CD4-positive, alpha-beta T cell treated with Interleukin-12 subunit alpha and Interleukin-12 subunit beta, for 1 hour (primary cell): ENCODE results near the gene MAD1L1.
A peak's percentile ranks its signal among the peaks of the same experiment; 100 is the strongest.

Source experiments
- DNase-seq: peaks from one replicate; pipeline ENCODE4 v3.0.0-alpha.2; 2020

MAD1L1 gene

DNA sequence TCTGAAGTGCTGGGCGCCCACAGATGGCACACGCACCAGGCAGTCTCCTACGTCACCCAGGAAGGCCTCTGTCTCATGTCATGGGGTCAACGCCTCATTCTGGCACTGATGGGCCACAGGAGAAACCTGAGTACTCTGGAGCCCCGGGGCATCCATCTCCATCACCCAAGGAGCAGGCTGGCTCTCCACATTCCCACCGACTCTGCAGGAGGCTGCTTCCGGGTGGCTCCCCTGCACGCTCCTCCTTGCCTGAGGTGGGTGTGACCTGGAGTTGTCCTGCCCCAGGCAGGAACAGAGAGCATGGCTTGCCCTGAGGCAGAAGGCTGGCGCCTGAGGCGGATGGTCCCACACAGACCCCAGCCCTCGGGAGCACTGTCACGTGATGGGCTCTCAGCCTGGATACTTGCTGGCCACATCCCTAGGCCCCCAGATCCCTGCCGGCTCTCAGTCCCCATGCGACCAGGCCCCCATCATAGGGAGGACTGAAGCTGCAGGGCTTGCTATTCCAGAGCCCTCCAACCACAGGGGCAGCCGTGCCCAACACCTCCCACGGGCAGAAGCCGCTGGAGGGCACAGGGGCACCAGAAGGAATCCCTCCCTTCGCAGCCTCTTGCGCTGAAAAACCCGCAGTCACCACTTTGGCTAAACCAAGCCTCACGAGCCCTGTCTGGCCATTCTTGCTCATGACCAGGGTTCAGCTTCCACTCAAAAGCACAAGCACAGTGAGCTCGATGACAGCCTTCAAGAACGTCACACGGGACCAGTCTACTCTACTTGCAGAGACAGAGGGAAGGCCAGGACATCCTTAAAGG is 80.7 kb downstream of the MAD1L1 start:
- no peak for DNase-seq

DNA sequence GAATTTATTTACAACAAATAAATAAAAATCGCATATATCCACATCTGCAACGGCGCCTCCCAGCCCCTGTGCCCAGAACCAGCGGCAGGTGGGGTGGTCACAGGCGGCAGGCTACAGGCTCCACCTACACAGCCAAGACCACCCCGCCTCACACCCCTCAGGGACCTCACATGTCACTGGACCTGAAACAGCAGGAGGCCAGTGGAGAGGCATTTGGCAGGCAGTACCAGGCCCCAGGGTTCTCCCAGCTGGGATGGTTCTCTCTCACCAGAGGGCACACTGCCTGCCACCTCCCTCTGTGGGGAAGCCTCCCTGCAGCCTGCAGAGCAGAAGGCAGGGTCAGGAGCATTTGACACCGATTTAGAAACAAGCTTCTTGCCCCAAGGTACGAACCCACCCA is 81.5 kb downstream of the MAD1L1 start:
- no peak for DNase-seq

DNA sequence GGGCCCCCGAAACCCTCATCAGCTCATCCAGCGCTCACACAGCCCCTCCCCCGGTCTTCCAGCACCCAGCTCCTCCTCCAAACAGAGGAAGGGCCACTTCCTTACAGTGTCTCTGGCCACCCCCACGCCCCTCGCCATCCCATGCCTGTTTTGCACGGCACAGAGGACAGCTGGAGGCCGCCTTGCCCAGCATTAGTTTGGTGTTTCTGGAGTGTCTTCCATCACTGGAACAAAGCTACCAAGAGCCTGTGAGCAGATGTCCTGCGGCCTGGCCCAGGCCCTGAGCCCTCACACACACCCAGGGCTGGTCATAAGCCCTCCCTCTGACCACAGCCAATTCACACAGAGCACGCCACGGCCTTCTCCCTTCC is 82.3 kb downstream of the MAD1L1 start:
- DNase-seq = no peak

DNA sequence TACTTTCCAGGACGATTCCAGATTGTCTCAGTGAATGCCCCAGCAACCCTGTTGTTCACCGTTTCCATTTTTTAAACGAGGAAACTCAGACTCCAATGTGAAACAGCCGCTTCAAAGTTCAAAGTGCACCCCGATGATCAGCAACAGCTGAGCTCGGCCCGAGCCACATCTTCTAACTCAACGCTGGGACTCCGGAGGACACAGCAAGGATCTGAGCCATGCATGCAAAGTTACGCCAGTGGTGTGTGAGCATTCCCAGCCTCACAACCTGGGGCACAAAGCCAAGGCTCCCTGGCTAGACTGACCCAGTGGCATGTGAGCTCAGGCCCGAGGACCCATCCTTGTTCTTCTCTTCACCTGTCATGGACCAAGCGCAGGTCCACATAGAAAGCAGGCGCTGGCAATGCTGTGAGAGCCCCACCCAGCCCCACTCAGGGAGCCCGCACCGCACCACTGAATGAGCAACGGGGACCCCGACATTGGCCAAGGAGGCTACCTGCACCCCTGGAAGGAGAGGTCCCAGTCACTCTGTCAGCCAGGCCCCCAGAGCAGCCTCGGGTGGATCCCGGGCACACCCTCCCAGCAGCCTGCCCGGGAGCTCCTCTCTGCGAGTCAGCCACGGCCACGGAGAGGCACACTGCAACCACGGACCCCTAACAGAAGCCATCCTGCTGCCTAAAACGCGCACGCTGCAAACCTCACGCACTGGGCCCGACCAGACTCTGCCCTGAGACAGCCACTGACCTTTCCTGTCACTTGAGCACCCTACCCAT is 82.9 kb downstream of the MAD1L1 start:
- no peak for DNase-seq

DNA sequence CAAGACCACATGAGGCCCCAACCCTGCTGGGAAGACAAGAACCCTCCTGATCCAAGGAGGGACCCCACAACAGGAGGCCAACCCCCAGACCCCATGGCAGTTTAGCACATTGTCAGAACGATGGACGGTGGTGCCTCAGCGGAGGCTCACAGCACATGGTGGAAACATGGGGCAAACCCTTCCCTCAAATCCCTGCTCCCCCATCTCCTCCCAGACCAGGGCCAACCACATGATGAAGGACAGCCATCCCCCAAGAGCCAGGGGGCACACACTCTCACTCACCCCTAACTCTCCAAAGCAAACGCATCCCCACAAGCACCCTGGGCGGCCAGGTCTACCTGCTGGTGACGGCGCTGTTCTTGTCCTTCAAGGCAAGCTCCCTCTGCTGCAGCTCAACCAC is 83.9 kb downstream of the MAD1L1 start:
- no peak for DNase-seq

DNA sequence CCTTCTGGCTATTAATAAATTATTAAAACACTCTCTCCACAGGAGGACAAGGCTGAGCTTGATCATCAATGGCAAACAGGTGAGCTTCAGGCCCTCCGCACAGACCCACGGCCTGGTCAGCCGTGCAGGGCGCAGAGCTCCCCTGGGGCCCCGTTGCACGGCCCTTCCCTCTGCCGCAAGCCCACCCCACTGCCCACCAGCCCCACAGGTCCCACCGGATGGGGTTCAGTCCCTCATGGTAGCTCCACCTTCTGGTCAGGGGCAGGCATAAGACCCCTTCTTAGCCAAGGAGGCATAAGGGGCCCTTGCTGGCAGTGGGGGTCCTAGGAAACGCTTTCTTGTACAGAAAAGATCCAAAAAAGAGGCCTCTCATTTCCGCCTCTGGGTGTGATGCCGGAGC is 84.6 kb downstream of the MAD1L1 start:
- DNase-seq = no peak

DNA sequence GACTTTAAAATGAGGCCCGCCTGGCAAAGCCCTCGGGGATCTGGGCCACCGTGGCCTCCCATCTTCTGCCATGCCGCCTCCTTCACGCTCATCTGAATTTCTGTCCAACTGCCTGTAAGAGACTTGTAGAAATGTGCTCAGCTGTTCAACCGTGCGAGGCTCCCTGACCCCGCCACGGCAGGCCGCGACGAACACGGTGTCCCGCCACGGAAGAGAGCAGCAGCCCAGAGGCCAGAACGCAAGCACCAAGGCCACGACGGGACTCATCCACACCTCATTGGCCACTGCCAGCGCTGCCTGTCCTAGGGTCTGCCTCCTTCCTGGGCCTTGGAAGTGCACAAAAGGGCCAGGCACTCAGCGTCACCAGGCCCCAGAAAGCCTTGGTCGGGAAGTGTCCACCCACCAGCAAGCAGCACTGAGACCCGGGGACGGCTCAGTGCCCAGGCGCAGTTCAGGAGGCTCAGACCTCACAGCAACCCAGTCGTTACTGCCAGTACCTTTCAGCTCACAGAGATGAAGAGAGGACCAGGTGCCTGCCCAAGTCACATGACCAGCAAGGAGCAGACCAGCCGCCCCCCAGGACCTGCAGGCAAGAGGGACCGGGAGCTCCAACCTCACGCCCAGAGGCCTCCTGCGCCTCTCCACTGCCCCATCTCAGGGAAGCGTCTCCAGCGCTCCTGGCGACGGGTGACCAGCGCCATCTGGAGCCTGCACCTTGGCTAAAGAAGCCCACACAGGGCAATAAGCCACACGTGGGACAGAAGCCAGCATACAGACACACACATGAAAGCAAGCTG is 85.9 kb downstream of the MAD1L1 start:
- DNase-seq = no peak

DNA sequence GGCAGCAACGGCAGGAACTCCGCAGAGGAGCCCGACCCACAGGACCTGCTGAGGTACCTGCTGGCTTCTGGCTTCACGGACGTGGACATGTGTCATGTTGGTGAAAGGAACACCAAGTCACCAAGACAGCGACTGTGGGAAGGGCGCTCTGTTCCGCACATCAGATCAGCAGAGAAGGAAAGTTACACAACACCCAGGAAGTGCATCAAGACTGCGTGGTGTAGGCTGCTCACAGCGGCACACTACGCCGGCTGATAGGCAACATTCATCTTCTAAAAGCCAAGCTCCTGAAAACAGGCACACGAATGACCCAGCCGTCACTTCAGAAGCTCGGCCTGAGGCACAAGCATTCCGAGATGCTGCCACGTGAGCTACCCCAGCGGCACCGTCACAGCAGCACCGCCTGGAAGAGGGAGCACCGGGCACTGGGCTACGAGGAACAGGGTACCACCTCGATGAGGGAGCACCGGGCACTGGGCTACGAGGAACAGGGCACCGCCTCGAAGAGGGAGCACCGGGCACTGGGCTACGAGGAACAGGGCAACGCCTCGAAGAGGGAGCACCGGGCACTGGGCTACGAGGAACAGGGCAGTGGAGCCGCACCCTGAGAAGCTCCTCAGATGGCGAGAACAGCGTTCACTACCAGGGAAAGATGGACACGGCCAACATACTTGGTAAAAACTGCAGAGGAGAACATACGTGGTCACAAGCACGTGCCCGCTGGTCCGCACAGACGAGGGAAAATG is 86.7 kb downstream of the MAD1L1 start:
- no peak for DNase-seq

DNA sequence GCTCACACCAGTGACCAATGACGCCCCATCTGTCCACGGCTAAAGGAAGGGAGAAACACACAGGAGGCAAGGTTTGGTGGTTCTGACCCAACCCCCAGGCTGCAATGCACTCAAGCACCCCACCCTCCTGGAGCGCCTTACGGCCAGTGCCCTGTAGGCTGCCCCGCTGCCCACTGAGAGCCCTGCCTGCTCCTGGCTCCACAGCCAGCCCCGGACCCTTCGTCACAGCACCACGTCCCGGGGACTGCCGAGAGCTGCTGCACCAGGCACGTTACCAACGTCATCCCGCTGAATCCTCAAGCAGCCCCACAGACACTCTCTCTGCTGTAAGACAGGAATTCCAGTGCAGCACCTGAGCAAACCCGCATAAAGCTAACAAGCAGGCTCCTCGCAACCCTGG is 87.8 kb downstream of the MAD1L1 start:
- no peak for DNase-seq

DNA sequence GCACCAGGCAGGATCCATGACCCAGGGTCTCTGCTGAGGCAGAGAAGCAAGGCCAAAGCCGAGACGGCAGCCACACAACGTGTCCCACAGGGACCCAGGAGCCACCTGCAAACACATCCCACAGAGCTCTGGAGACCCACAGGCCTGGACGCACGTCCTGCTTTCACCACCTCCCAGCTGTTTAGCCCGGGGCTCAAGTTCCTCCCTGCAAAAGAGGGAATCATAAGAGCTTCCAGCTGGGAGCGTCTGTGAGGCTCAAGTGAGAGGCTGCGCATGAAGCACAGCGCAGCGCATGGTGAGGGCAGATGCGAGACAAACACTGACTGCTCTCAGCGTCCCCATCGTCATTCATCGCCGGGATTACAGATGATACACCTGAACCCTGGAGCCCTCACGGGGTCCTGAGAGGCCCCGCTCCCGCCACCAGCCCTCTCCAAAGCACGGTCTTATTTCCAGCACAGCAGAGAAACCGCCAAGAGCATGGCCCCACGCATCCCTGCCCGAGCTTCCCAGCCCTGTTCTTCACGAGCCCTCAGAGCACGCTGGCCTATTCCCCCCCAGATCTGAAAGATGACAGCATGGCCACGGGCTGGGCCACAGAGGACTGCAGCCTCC is 88.7 kb downstream of the MAD1L1 start:
- no peak for DNase-seq

DNA sequence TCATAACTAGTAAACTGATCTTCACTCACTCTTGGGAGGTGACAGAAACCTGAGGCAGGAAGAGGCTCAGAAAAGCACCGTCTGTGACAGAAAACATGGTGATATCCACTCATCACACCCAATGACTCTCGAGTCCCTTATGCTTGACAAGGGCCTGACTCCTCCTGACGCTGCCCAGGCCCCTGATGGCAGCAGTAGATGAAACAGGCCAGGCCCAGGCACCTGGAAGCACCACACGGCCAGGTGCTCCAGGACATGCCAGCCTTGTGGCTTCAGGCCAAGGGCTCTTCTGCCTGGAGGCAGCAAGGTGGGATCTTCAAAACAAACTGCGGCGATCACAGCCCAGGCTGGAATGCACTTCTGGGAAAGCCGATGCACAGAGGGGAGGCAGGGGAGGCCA is 89.3 kb downstream of the MAD1L1 start:
- DNase-seq = no peak

DNA sequence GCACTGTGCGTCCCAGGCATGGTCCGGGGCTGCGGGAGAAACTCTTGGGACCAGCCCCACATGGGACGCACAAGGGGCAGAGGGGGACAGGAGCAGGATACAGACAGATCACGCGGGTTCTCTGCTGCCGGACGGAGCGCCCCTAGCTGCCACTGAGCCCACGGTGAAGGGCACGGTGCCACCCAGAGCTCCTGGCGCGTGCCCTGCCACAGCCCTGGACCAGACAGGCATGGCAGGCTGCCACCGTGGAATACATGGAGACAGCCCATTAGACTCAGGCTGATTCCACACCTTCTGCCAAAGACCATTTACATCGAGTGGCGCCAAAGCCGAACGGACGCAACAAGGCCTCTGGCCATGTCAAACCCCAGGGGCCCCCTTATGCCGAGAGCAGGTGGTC is 90.4 kb downstream of the MAD1L1 start:
- no peak for DNase-seq

DNA sequence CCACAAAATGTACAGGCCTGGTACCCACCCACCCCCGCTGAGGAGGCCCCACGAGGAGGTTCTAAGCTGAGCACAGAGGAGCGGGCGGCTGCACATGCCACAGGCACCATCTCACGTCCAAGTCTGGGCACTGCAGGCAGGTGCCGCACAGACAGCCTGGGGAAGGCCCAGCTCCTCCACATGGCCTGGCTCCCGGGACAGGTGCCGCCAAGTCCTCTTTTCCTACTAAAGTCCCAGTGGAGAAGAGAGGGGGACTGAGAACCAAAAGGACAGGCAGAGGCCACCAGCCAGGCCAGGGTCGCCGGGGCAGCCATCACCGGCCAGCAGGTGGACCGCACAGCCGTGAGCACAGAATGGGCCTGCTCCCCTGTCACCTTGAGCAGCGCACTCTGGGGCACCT is 91.1 kb downstream of the MAD1L1 start:
- no peak for DNase-seq

DNA sequence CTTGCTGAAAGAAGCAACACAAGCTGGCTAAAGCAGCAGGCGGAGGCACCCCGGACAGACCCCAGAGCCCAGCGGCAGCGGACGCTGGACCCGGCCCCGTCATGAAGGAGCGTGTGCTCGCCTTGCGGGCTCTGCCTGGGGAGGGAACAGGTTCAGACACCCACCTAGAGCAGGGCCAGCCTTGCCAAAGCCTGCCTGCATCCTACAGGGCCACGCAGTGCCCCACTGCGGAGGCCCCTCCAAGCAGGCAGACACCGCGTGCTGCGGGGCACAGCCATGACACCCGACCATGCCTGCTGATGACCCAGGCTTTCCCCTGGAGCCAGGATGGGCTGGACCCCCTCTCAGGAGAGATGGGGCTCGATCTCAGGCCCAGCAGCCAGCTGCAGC is 91.7 kb downstream of the MAD1L1 start:
- DNase-seq = no peak

DNA sequence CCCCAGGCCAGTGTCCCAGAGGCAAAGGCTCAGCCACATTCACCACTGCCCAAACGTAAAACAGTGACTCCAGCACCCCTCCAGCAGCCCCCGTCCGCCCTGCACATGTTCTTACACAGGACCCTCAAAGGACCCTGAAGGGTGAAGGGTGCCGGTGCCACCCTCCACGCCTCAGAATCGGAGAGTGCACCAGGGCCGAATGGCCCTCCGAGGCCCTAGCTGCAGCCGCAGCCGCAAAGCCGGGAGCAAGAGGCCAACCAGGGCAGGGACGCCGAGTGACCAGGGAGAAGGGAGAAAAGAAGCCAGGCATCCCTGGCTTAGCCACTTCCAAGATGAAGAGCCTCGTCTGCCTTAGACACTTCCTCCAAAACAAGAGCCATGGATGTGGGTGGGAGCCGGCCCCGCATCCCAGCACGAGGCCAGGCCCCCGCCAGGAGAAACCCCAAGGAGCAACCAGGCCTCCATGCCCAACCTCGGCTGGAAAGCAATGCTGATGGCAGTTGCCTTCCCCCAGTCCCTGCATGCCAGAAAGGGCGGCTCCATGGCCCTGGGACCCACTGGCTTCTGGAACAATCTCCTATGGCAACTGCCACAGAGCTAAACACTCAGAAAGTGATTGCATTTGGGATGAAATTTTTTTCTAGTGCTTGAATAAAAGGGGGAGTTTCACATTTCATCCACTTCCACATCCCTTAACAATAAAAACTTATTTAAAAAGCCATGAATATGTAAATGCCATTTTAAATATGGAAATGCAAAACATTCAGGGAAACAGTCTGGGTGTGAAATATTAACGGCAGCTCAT is 92.3 kb downstream of the MAD1L1 start:
- no peak for DNase-seq

DNA sequence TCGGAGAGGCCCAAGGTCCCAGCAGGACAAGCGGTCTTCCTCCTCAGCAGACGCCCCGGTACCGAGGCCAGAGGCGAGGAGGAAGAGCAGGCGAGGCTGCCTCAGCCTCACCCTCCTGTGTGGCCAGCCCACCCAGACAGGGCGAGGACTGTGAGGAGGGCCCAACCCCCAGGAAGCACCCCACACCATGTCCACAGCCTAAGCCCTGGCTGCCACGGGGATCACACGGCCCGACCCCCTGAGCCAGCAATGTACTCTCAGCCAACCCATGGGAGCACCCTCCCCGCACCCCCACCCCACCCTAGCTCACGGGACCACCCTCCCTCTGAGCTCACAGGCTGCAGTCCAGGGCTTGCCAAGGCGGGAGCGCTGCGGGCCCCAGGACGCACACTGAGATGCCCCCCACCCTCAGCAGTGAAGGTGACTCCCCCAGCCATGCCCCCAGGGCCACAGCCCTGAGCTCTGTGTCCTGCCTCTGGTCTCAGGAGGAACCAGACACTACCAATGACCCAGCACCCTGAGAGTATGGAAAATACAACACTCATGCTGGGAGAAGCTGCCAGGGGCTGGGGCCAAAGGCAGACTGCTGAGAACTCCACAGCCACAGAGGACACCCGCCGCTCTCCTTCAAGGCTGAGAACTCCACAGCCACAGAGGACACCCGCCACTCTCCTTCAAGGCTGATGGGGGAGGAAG is 93.6 kb downstream of the MAD1L1 start:
- no peak for DNase-seq

DNA sequence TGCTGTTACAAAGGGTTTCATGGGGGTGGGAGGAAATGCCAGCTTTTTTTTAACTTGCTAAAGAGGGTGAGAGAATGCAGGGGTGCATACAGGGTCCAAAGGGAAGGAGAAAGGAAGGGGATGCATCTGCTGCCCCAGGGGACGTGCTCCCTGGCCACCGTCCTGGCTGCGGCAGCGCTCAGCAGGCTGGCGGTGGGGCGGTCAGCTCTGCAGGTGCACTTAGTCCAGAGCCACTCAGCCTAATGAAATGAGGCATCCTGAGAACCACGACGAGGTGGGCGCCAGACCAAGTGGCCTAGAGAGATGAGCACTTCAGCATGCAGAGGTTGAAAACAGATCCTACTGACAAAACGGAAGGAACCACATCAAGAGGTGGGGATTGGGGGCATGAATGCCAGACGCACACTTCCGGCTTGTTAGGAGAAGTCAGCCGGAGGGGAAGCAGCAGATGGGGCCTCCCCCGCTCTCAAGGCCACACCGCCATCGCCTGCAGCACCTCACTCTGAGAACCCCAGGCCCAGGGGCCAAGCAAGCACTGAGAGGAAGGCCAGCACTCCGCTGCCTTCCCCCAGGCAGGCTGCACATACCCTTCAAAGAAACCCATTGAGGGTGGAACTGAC is 94.5 kb downstream of the MAD1L1 start:
- DNase-seq = peak; percentile 37

DNA sequence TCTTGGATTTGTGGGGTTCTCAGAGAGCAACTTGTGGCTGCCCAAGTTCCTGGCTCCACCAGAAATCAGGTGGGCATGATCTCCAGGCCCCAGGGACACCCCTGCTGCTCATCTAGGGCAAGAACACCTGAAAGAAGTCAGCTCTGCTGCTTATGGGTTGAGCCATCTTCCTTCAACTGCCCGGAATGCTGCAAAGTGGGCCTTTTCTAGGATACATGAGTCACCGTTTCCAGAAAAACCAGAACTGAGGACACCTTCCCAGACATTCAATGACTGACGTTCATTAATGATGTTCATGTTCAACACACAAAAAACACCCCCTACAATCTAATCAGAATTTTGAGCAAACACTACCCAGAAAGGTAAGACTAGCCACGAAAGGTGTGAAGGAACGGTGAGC is 98.0 kb downstream of the MAD1L1 start:
- DNase-seq = no peak

DNA sequence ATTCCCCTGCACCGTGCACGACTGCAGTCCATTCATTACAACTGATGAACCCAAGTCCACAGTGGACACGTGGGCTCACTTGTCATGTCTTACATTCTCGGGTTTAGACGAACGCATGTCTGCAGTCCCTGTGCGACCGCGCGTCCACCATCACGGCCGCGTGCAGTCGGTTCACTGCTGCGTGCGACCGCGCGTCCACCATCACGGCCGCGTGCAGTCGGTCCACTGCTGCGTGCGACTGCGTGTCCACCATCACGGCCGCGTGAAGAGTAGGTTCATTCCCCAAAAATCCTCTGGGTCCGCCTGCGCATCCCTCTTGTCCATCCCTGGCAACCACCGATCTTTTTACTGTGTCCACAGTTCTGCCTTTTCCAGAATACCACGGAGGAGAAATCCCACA is 100.5 kb downstream of the MAD1L1 start:
- DNase-seq = no peak

DNA sequence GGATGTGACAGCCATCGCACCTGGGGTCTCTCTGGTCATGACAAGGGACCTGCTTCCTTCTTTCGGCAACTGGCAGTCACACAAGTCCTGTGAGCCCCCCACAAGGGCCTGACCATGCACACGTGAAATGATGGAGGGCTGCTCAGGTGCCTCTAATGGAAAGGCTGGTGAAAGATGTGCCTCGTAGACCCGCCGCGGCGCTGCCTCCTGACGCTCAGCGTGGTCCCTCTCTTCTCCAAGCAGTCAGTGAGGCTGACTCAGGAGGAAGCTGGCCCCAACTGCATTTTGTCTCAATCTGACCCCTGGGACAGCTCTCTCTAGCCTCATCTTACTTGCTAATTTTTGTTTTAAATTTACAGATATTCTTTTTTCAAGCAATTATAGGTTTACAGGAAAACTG is 100.9 kb downstream of the MAD1L1 start:
- DNase-seq = no peak

DNA sequence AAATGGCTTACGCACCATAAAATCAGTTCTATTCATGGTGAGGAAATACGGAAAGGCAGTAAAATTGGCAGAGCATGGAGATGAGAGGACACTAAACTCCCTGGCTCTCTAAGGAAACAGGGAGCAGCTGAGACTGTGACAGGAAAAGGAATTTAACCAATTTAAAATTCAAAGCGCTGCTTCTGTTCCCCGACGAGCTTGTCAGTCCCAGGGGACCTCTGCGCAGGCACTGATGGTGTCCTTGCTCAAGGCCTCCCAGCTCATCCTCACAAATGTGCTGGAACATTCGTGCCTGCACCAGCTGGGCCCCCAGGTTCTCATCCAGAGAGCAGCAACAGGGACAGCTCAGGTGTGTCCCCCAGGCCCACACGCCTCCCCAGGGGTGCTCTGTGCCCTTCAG is 101.4 kb downstream of the MAD1L1 start:
- no peak for DNase-seq
